DLD1 (cell line): ENCODE measurements around the gene LGI4.

ENCODE experiments used
- in situ Hi-C: cut with HindIII; loops from 2 replicates; pipeline ENCODE4 v1.10.0; 2017; ENCODE audit warnings: low sequenced_read_pairs

LGI4 gene

GRCh38 chr19:35134601-35135242, at the start of gene LGI4:
LGI4 (minus strand) TSS chr19:35135059; CDS start chr19:35134680, 379 bp downstream.
- in situ Hi-C loops, result no loop called here

- in situ Hi-C loops, result no loop called here
These were observed 49.4 kb upstream of the LGI4 start for GRCh38 chr19:35184267-35184666.

DNA sequence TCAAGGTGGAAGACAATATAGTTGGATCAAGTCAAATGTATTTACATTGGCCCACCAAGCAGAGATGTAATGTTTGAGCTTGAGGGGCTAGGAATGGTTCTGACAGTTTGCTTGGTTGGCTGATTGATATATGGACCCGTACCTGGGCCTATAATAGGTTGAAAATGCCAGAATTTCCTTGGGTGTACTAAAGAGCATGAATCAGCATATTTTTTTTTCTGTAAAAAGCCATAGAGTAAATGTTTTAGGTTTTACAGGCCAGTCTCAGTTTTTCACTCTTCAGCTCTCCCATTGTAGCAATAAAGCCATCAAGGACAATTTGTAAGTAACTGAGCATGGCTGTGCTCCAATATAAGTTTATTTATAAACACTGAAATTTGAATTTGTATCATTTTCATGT, 46.5 kb upstream of the LGI4 start:
- in situ Hi-C loops, result no loop called here

DNA sequence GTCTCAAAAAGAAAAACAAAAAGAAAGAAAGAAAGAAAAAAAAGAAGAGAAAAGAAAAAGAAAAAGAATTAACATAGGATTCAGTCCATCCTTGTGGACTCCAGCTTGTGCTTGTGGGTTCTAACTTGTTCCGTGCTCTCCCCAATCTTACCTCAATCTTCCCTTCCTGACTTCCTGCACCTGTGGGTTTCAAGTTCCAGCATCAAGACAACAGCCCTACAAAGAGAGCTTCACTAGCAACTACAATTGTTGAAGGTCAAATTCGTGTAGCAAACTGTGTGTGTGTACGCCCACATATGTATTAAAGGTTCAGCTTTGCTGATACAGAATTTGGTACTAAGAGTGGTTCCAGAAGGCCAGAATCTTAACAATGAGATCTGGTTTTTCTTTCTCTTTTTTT, 45.0 kb upstream of the LGI4 start:
- in situ Hi-C loops, result no loop called here

GRCh38 chr19:35178701-35179100, 43.8 kb upstream of the LGI4 start:
- in situ Hi-C loops, result no loop called here

DNA sequence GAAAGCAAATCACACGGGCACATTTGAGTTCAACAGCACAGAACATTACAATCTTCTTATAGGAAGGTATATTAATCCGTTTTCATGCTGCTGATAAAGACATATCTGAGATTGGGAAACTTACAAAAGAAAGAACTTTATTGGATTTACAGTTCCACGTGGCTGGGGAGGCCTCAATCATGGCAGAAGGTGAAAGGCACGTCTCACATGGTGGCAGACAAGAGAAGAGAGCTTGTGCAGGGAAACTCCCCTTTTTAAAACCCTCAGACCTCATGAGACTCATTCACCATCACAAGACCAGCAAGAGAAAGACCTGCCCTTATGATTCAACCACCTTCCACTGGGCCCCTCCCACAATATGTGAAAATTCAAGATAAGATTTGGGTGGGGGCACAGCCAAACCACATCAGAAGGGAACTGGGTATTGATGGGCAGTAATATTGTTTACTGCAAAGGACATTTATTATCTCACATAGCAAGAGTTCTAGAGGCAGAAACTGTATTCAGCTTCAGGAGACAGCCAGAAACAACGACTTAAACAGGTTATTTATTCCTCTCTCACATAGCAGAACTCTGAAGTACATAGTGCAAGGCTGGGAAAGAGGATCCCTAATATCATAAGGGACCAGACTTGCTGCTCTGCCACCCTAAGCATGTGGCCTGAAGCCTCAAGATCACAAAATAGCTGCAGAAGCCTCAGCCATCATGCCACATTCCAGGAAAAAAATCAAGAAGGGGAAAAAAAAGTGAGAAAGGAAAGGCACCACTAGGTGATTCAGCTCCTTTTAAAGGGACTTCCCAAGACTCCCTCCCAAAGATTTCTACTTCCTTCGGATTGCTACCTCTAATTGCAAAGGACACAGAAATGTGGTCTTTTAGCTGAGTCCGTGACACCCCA, 42.8 kb upstream of the LGI4 start:
- in situ Hi-C loops, result no loop called here

GRCh38 chr19:35176181-35176570, 41.3 kb upstream of the LGI4 start:
- in situ Hi-C loops, result no loop called here

- in situ Hi-C loops, result no loop called here
These were observed 39.4 kb upstream of the LGI4 start for GRCh38 chr19:35174226-35174625.

DNA sequence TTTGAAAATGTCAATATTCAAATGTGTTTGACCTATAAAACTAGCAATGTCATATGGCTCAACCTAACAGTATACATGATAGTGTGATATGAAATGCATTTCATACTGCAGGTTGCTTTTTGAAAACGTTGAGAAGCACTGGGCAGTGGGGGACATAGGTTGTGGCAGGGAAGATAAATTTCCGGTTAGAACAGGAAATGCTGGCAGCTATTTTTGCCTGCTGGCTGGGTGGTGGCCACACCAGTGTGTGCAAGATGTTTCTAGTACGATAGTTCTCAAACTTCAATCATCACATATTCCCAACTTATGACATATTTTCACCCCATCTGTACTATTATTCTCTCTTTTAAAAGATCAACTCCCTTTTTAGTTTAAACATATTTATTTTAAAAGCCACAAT, 36.9 kb upstream of the LGI4 start:
- in situ Hi-C loops, result no loop called here

GRCh38 chr19:35170359-35171061, 35.7 kb upstream of the LGI4 start:
- in situ Hi-C loops, result no loop called here

DNA sequence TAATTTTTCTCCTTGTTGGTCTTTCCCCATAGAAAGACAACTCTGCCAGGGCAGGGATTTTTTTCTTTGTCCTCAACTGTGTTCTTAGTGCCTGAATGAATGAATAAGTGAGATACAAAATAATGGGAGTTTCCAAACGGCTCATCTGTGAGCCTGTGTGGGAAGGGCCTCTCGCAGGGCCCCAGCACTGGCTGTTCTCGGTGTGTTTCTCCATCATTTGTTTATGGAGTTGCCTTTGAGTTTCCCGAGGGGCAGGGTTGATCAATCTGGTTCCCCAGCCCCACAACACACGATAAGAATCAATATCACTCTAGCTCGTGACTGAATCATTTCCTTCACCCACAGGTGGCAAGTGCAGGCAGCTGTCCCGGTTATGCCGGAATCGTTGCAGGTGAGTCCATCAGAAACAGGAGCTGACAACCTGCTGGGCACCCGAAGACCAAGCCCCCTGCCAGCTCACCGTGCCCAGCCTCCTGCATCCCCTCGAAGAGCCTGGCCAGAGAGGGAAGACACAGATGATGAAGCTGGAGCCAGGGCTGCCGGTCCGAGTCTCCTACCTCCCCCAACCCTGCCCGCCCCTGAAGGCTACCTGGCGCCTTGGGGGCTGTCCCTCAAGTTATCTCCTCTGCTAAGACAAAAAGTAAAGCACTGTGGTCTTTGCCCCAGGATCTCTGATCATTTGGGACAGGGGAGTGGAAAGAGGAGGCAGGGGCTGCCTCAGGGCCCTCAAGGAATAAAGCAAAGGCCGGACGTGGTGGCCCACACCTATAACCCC, 34.5 kb upstream of the LGI4 start:
- in situ Hi-C loops, result no loop called here

DNA sequence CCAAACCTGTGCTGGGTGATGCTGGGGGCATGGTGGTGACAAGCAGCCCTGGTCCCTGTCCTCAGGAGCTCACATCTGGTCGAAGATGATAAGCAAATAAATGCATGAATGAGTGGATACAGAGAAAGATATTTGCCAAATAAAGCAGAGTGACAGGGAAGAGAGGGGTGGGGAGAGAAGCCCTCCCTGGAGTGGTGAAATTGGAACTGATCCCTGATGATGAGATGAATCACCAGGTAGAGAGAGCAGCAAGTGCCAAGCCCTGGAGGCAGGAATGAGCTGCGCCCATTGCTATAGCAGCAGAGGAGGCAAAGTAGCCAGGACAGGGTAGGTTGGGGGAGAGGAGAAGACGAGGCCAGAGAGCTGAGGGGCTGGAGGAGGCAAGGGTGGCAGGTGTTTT, 33.3 kb upstream of the LGI4 start:
- in situ Hi-C loops, result no loop called here

DNA sequence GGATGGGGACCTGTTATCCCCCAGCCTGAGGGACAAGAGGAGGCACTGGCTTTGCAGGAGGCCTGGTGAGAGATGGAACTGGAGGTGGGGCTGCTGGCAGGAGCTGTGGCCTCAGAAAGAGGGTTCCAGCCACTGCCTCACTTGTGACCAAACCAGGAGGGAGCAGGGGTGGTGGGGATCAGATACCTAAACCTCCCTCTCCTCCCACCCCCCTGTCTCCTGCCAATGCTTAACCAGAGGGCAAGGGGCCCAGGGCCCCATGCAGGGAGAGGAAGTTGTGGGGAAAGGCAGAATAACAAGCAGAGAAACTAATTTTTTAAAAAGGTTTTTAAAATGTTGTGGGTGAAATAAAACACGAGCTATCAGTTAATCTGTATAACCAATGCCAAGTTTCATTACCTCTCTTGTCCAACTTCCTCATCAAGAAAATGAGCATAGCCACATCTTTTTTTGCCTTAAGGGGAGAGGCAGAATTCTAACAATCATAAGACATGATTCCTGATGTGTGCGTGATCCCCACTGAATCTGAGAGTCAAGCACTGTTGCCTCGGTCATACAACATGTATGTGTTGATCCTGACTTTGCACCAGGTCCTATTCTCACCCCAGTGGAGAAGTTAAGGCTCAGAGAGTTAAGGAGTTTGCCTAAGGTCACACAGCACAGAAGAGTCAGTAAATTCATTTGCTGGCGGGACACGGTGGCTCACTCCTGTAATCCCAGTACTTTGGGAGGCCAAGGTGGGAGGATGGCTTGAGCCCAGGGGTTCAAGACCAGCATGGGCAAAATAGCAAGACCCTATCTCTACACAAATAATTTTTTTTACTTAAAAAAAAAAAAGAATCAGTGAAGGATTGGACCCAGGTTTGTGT, 32.6 kb upstream of the LGI4 start:
- in situ Hi-C loops, result no loop called here

DNA sequence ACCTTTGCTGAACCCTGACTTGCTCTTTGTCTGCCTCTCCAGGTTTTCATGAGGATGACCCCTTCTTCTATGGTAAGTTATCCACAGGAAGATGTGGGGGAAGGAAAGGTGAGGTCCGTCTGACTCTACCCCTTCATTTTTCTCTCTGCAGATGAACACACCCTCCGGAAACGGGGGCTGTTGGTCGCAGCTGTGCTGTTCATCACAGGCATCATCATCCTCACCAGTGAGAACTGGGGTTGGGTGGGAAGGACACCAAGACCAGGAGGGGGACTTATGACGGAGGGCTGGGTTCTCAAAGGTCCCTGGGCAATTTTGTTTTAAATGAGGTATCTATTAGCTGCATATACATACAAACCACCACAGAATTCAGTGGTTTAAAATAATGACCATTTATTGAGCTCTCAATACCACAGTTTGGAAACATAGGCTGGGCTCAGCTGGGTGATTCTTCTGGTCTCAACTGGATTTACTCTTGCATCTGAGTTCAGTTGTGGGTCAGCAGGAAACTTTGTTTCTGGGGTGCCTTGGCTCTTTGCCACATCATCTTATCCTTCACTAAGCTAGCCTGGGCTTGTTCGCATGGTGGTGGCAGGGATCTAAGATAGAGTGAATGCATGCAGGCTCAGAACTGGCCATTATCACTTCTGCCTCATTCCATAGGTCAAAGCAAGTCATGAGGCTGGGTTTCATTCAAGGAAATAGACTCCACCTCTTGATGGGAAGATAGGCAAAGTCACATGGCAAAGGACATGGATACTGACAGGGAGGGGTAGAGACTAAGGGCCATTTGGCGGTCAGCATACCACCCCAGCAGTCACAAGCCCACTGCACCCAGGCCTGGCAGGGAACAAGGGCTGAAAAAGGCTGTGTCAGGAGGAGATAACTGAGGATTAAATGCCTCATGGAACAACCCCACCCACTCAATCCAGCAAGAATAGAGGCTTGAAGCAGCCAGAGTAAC, 31.5 kb upstream of the LGI4 start:
- in situ Hi-C loops, result no loop called here

- in situ Hi-C loops, result no loop called here
These were observed 30.6 kb upstream of the LGI4 start for GRCh38 chr19:35165200-35166058.

DNA sequence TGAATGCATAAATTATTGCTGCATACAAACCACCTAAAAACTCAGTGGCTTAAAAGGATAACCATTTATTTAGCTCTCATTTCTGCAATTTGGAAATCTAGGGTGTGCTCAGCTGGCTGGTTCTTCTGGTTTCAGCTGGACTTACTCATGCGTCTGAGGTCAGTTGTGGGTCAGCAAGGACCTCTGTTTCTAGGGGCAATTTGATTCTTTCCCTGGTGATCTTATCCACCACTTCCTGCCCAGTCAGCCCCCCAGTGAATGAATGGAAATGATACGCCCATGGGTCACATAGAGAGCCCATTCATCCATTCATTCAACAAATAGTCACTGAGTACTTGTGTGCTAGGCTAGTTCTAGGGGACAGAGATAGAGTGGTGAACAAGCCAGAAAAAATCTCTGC, 29.6 kb upstream of the LGI4 start:
- in situ Hi-C loops, result no loop called here

DNA sequence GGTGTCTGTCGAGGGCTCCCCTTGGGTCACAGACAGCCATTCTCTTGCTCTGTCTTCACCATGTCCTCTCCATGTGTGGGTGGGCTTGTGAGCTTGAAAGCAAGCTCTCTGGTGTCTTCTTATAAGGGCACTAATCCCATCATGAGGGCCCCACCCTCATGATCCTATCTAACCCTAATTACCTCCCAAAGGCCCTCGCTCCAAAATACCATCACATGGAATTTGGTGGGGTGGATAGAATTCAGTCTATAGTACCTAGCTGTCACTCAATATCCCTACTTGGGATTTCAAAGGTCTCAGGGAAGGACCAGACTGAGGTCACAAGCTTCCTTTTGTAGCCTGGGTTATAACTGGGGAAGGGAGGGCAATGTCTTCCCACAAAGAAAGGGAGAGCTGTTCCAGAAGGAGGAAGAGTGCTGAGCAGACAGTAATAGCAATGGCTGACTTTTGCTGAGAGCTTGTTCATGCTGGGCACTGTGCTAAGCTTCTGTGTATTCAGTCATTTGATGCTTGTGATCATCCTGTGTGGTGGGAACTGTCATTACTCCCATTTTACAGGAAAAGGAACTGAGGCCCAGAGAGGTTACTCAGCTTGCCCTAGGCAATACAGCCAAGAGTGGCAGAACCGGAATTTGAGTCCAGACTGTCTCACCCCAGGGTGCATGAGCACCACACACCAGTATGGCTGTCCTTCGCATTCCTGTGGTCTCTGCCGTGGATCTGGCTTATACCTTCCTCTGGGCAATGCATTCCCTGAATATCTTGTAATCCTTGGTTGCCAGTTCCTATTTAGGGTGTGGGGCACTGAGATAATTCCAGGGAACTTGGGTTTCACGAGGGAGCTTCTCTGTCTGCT, 27.8 kb upstream of the LGI4 start:
- in situ Hi-C loops, result no loop called here
